NCI-H82 (cell line): ENCODE measurements around the gene GRIK4.

ENCODE experiments used
- DNase-seq: peaks from one replicate; lab custom pipeline; 2025; lab: John Stamatoyannopoulos, UW

Gene GRIK4

DNA sequence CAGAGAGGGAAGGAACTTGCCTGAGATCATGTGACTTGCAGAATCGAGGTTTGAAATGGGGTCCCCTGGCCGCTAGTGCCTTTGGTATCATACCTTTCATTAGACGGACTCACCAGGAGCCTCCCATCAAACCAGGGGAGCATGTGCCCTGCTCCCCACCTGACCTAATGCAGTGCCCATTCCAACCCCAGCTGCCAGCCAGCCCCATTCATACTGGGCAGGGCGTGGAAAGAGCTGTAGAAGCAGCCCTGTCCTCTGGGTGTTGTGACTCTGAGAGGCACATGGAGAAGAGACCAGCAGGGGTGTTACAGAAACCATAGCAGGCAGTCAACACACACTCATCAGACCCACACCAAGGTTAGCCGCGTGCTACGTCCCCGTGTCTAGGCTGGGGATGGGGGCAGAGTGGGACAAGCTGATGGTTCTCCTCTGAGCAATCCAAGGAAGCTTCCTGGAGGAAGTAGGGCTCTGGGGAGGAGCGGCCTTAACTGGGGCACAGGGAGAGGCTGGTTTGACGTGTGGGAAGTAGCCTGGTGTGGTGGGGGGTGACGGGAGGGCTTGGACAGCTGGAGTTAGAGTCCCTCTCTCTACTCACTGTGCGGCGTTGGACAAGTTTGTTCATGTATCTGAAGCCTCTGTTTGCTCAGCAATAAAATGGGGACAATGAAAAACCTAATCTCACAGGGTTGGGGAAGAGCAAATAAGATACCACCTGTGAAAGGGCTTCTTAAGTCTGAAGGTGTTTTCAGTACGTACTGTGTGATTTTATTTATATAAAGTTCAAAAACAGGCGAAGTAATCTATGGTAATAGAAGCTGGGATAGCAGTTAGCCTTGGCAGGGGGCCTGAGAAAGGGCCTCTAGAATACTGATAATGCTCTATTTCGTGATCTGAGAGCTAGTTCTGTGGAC, 14.0 kb downstream of the GRIK4 start:
- DNase-seq: no peak

DNA sequence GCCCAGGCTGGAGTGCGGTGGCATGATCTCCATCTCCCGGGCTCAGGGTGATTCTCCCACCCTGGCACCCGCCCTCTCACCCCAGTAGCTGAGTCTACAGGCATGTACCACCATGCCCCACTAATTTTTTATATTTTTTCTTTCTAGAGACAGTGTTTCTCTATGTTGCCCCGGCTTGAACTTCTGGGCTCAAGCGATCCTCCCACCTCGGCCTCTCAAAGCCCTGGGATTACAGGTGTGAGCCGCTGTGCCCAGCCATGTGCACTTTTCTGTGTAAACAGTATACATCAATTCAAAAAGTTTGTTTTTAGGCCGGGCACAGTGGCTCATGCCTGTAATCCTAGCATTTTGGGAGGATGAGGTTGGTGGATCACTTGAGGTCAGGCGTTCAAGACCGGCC, 14.7 kb downstream of the GRIK4 start:
- DNase-seq: no peak

DNA sequence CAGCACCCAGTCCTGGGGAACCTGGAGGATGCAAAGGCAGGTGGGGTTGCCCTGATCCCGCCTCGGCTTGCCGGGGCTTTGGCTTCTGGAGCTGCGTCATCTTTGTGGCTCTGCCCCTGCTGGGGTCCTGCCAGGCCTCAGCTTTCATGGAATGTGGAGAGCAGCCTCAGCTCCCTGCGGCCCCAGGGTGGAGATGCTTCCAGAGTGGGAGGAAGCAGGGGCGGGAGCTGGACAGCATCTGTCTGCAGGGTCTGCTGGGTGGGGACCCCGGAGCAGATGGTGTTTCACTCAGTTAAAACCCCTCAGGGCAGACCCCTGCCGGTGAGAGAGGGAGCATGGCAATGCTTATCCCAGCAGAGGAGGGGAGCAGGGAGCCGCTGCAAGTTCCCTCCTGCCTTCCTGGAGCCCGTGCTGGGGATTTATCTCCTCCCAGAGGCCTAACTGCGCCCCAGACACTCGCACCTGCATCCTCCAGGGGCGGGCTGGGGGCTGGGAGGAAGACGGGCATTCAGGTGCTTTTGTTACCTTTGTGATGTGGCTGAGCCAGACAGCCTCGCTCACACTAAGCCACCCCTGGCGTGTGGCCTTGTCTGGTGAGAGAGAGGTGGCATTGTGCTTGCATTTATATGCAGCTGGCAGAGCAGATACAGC, 15.7 kb downstream of the GRIK4 start:
- DNase-seq: peak; percentile 56

DNA sequence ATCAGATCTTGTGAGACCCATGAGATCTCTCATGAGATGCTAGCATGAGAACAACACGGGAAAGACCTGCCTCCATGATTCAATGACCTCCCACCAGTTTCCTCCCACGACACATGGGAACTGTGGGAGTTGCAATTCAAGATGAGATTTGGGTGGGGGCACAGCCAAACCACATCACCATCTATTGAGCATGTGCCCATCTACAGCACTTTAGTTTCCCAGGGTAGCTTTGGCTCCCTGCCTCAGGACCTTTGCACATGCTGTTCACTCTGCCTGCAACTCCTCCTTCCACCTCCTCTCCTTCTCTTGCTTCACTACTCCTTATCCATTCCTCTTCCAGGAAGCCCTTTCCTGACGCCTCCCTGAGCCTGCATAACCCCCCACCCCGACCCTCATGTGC, 17.2 kb downstream of the GRIK4 start:
- no peak for DNase-seq

DNA sequence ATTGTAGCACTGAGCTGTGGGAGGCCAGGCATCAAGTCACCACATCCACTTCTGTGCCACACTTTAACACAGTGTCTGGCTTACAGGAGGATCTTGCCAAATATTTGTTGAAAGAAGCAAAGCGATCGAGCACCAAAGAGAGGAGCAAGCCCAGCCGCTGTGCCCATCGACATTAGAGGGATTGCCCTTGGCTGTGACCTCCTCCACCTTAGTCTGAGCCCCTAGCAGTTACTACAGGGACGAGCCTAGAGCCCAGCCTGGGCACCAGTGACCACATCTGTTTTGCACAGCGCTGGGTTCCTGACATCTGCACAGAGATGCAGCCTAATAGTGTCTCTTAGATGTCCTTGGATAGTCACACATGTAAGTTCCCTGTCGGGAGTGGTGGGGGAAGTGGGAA, 17.7 kb downstream of the GRIK4 start:
- DNase-seq: no peak

DNA sequence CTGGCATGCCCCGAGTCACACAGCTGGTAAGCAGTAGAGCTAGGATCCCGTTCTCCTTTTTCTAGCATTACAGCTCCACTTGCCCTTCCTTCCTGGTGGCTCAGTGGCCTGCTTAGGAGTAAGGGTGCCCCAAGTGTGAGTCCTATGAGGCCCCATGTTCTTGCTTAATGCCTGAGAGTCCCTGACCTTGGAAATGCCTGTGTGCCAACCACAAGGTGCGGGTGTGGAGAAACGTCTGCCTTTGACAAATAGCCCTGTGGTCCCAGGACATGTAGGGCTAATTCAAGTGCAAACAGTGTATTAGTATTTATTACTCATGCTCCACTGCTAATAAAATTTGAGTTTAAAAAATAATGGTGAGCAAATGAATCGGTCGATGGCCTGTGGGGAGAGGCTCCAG, 18.4 kb downstream of the GRIK4 start:
- DNase-seq: no peak

DNA sequence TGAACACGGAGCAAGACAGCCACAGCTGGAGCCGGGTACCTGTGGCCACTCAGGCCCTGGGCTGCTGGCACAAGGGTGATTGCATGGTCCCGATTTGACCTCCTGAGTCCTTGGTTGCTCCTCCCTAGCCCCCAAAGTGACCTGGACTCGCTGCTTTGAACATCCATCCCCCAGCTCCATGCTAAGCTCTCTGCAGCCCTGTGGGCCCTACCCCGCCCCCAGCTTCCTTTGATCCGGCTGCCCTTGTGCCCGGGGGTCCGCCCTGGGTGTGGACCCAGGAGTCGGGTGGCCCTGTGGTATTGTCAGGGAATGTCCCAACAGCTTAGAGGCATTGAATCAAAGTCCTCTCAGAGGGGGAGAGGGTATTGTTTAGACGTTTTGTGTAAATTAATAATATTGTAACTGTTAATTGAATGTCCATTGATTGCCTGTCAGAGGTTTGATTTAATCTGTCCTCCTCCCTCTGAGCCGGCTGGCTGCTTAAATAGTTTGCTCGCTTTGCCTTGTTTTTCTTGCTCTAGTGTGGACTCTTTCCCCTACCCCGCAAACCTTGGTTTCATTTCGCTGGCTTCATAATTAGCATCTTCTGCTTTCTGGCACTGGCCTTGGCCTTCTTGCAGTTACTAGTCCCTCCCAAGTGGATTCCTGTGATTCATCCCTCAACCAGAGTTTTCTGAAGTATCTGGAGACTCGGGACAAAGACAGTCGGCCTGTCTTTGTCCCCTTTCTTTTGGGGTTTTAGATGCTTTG, 20.7 kb downstream of the GRIK4 start:
- no peak for DNase-seq

DNA sequence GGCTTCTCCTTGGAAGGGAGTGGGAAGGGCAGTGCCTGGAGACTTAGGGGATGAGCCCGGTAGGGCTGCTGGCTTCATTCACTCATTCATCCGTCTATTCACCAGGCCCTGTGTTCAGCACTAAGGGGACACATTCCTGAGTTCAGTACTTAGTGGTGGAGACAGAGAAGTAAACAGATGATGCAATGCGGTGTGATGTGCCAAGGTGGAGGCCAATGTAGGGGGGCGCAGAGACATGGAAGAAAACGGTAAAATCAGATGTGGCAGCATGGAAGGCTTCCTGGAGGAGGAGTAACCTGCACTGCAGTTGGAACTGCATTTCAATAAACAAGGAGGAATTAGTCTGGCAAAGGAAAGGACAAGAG, 21.3 kb downstream of the GRIK4 start:
- DNase-seq: no peak

DNA sequence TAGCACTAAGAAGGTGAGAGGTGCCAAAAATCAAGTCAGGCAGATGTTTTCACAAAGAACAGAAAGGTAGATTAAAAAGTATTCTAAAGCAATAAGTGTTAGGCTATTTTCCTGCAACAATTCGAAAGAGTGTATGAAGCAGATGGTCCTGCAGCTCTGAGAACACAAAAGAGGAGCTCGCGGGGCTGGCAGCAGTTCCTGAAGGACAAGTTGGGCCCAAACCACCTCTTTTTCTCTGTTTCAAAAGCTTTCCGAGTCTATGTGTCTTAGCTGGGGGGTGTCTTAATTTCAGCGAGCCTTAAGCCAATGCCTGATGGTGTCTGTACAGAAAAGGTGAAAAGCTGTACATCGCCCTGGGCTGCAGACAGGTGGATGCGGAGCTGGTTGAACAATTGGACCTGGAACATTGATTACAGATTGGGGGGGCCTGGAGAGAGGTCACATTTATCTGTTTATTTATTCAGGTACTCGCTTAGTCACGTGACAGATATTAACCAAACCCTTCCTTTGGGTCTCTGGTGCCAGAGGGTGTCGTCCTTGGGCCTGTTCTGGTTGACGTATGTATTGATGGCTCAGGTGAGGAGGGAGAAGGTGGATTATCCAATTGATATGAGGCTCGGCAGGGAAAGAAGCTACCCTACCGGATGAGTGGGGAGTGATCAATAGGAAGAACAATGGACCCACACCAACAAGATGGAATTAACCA, 24.7 kb downstream of the GRIK4 start:
- DNase-seq: no peak

DNA sequence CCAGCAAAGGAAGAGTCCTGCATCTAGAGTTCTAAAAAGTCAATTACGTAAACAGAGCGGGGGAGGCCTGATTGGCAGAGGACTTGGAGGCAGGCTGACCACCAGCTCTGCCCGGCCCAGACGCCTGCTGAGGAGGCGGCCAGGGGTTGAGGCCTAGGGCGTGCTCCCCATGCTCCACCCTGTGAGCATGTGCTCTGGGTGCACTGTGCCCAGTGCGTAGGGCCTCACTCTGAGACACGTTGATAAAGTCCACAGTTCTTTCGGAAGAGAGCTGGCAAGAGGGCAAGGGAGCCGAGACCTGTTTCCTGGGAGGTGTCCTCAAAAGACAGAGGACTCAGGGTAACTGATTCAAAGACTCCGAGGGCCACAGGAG, 25.2 kb downstream of the GRIK4 start:
- no peak for DNase-seq

DNA sequence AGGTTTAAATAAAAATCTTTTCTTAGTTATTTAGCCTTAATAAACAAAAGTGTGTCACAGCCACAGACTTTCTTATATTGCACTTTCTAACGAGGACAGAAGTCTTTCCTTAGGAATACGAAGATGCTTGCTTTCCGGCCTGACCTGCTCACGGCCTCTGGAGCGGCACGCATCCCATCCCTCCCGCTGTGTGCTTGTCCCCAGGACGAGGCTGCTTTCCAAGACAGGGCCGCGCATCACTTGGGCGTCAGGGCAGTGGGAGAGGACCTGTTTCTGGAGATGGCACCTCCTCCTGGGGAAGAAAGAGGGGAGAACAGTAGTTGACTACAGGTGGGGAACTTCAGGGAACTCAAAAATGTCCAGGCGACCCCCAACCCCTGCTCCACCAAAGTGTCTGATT, 26.4 kb downstream of the GRIK4 start:
- no peak for DNase-seq

DNA sequence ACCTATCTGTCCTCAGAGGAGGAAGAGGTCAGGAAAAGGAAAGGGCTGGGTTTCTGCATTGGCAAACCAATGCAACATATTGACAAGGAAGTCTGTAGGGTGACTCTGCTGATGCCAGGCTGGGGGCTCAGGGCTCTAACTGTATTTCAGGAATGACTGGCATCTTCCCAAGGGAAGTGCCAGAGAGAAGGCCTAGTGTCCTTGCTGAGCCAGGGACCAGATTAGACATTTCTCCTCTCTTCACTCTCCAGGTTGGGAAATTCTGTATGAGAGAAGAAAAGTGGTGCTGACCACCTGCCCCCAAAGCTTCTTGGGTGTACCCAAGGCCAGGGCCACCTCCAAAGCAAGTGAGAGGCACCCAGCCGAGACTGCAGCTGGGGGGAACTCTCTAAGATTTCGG, 27.2 kb downstream of the GRIK4 start:
- DNase-seq: no peak

DNA sequence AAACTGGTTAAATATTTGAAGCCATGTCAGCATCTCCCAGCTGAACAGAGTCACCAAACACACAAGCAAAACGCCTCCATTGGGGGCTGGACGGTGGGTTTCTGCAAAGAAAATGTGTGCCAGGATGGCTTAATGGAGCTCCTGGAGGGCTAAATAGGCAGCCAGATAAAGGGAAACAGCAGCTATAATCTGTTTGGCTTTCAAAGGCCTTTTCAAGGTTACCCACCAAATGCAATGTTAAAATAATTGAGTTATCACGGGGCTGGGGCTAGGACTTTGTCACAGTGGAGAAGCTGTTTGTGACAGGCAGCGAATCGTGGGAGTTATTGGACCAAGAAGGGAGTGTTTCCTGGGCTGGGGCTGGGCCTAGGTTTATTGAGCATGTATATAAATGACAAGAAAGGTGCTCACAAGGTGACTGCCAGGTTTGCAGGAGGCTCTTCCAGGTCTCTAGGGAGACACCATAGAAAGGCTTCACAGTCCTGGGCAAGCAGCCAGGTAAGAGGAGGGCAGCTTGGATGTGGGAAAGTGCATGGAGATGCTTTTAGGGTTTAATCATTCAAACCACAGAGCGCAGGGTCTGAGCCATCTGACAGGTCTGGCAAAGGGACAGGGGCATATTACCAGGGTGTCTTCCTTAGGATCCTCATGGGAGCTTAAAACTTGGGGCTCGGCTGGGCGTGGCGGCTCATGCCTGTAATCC, 28.3 kb downstream of the GRIK4 start:
- no peak for DNase-seq

DNA sequence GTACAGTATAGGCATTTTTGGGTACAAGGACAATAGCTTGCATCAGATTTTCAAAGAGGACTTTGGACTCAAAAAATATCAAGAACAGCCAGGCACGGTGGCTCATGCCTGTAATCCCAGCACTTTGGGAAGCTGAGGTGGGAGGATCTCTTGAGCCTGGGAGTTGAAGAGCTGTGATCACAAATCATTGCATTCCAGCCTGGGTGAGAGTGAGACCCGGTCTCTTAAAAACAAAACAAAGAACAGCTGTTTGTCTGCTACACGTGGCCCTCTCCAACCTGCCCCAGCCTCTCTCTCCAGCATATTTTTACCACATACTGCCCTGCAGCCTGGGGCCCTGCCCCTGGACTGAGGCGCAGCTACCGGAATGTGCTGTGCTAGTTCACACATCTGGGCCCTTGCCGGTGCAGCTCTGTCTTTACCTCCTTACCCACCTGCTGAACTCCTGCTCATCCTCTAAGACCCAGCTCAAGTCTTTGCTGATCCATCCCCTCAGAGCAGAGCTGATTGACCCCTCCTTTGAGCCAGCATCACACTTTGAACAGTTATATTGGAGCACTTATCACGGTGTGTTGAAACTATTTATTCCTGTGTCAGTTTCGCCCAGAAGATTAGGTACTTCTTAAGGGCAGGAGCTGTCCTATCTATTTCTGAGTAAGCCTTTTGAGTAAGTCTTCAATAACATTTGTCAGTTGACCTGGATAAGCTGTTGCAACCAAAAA, 29.4 kb downstream of the GRIK4 start:
- no peak for DNase-seq

DNA sequence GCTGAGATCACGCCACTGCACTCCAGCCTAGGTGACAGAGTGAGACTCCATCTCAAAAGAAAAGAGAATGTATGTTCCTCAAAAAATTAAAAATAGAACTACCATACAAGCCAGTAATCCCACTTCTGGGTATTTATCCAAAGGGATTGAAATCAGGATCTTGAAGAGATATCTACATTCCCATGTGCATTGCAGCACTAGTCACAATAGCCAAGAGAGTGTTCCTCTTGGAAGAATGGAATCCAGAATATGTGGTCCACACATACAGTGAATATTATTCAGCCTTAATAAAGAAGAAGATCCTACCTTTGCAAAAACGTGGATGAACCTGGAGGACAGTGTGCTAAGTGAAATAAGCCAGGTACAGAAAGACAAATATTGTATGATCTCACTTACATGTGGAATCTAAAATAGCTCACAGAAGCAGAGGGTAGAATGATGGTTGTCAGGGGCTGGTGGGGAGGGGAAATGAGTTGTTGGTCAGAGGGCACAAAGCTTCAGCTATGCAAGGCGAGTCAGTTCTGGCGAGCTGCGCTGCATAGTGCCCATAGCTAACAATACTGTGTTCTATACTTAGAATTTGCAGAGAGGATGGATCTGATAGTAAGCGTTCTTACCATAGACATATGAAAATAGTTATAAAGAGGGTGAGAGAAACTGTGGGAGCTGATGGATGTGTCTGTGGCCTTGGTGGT, 32.1 kb downstream of the GRIK4 start:
- no peak for DNase-seq

DNA sequence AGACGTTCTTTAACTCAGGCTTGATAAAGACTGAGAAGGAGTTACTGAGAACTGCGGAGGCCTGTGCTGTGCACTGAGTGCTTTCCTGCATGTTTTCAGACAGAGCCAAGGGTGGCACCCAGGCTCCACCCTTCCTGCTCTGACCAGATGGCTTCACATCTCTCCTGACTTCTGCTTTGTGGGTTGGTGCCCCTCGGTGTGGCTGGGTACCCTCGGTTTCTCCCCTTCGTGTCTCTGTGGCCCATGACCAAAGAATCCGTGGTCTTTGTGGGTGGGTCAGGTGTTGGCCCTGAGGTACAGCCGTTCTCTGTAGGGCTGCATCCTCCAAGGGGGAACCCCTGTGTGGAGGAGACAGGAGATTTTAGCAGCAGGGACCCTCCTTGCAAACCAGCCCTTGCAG, 34.3 kb downstream of the GRIK4 start:
- no peak for DNase-seq

DNA sequence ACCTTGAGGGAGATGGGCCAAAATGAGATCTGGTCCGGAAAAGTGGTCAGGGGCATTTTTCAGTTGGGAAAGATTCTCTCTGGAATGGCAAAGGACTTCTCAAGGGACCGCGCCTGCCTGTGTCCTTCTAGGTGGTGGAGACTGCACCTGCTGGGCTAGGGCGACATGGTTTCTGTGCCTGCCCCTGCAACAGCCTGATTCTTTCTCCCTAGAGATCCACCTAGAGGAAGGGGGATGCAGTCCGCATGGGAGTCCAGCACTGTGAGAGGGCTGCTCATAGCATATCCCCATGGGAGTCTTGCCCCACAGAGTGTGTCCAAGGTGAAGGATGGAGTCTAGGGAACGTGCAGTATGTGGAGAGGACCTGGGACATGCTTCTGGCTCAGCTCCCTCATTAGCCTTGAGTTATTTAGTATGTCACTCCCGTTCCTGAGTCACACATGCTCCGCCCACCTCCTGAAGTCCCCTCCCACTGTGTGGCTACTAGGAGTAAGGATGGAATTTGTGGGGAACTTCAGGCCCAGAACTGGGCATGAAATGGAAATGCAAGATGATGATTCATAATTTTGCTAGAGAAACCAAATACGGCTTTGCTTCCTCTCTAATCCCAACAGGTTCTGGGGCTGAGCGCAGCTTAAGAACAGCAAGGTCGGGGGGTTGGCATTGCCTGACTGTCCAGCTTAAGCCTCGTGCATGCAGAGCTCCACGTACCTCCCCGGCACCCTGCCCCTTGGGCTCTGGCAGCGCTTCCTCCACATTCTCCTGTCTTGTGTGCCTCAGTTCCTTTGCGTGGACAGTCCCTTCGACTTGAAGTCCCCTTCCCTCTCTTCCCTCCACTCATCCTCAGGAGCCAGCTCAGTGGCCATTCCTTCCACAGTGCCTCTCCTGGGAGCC, 35.0 kb downstream of the GRIK4 start:
- DNase-seq: peak; percentile 42

DNA sequence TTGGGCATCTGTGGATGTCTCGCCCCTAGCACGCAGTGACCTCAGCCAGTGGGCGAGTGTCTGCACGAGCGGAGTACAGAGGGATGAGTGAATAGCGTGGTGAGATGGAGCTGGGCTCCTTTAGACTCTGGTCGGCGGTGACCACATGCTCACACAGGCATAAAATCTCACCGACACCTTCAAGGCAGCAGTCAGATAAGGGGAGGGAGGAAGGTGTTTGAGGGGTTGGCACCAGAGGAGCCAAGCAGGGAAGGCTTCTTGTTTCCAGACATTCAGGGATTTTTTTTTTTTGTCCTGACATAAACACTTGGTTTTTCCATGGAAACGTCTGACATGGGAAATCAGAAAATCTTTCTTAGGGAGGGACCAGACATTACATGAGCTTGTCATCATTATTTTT, 35.8 kb downstream of the GRIK4 start:
- DNase-seq: no peak
